ENCODE measurements around the gene DNAH11.
"Not testable (repeated sequence)": the region's sequence is repeated elsewhere in the genome, so short reads cannot be mapped to it uniquely, and the experiment has no call there.

DNAH11 gene

DNA sequence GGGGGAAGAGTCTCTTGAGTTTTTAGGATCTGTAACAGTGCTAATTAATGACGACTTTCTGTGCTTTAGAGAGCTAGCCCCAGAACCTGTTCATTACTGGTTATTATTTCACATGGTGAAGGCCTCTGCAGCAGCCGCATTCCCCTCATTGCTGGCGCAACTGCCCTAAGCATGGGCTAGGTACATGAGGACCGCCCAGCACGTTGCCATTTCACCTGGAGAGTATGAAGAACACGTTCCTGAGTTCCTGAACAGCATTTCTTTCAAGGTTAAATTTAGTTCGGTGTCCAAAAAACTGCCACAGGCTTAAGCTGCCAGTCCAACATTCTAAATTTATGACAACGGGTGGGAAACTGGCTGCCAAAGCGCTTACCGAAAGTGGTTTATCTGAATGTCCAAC is 177.0 kb downstream of the DNAH11 start:
- DNase-seq, result no peak

GRCh38 chr7:21722371-21722770 is 179.5 kb downstream of the DNAH11 start:
- no peak for DNase-seq

GRCh38 chr7:21724562-21724961 is 181.7 kb downstream of the DNAH11 start:
- no peak for DNase-seq

GRCh38 chr7:21730399-21730798 is 187.6 kb downstream of the DNAH11 start:
- no peak for DNase-seq

GRCh38 chr7:21731977-21732376 is 189.1 kb downstream of the DNAH11 start:
- DNase-seq, result no peak

- not testable (repeated sequence) for DNase-seq
Observed at GRCh38 chr7:21732956-21733355, 190.1 kb downstream of the DNAH11 start.

DNA sequence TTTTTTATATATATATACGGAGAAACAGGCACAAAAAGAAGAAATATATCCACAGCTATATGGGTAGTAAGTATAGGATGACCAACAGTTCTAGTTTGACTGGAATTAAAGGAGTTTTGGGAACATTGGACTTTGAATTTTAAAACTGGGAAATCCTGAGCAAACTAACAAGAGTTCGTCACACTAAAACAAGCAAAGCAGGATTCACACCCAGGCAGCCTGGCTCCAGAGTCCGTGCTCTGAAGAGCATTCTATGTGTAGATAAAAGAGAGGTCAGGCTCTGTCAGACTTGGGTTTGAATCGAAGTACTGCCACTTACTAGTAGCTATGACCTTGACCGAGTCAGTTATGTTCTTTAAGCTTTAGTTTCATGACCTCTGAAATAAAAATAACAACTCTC is 191.0 kb downstream of the DNAH11 start:
- DNase-seq, result no peak

DNA sequence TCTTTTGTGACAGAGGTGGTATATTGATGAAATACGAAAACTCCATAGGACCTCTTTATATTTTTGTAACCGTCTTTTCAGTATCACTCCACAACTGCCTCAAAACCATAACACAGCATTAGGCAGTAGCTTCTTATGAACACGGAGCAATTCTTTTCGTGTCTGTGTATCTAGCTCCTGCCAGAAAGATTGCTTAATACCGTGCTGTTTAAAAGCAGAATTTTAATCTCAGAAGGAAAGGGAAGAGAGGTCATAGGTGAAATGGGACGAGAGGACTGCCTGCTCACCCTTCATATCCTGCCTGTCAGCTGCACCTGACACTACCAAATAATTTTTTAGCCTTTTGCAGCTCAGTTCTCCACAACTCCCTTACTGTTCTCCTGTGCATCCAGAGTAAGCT is 200.7 kb downstream of the DNAH11 start:
- DNase-seq, result no peak

DNA sequence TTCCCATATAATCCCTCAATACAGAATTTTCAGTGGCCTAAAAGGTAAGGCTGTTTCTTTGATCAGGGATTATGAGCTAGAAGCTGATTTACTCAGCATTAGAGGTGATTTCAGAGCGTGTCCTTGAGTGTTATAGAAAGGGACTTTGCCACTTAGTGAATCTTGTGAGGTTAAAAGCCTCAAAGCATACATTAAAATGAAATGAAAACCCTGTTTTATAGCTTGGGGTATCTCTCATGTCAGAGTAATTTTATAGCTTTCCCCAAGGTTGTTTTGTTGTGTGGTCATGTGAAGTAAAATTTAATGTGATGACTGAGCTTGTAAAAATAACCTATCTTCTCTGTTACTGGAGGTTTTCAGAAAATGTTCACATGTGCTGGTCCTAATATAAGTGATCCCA is 204.1 kb downstream of the DNAH11 start:
- no peak for DNase-seq

DNA sequence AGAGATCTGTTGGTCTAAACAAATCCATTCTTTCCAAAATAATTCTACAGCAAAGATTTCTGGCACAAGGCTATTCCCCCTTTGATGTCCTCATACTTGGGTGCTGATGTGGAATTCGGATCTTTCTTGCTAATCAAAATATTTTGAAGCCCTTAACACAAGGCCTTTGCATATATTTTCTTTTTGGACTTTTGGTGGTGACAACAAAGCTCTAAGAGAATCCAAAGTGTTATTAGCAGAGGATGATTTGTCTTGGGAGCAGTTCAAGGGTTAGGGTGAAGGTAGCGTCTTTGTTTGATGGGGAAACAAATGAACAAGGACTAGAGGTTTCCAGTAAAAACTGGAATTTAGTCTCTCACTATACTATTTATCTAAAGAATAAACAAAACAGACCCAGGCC is 205.0 kb downstream of the DNAH11 start:
- DNase-seq, result no peak

- DNase-seq, result no peak
Observed at GRCh38 chr7:21749378-21749777, 206.5 kb downstream of the DNAH11 start.

DNA sequence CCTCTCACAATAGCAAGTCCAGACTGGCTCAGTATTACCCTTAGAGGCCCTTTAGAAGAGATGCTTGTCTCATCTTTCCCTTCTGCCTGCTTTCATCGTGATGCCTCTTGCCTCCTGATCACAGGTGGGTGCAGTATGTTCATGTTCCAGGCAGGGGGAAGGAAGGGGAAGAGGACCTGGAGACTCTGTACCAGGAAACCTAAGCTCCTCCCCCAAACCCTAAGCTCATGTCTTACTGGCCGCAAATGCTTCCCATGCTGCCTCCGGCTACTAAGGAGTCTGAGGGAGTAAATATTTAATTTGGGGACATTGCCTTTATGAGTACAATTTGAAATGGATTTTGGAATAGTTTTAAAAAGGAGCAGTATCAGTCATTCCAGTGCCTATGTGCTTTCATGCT is 210.2 kb downstream of the DNAH11 start:
- no peak for DNase-seq

DNA sequence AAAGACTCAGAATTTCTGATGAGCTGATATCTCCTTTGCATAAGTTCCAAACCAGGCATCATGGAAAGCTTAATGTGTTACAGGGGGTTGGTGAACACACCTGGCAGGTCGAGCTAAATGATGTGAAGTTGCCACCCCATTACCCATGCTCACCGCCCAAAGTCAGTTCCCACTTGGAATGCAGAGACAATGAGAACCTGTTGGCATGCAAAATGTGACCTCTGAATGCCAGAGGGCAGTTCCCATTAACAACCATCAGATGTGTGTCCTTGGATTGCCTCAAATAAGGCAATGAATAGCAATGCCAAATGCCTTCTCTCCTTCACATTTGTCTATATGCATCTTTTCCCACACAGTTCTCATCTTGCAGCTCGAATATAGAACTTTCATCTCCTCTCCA is 212.1 kb downstream of the DNAH11 start:
- DNase-seq, result no peak

GRCh38 chr7:21757537-21758282 is 214.9 kb downstream of the DNAH11 start:
- no peak for DNase-seq

DNA sequence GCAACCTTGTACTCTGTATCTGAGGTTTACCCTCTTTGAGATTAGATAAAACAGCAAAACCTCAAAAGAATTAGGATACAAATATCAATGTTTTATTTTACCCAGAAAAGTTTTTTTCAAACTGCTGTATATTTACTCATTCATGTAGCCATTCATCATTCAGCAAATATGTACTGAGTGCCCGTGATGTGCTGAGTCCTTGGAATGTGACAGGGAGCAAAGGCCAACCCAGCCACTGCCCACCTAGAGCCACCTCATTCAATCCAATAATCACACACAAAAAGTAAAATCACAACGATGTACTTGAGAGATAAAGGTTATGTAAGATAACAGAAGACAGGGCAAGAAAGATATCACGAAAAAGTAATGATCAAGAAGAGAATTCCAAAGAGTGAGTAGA is 215.4 kb downstream of the DNAH11 start:
- DNase-seq, result no peak

- DNase-seq, result no peak
Observed at GRCh38 chr7:21762469-21762868, 219.6 kb downstream of the DNAH11 start.

GRCh38 chr7:21763818-21764217 is 221.0 kb downstream of the DNAH11 start:
- DNase-seq, result no peak

DNA sequence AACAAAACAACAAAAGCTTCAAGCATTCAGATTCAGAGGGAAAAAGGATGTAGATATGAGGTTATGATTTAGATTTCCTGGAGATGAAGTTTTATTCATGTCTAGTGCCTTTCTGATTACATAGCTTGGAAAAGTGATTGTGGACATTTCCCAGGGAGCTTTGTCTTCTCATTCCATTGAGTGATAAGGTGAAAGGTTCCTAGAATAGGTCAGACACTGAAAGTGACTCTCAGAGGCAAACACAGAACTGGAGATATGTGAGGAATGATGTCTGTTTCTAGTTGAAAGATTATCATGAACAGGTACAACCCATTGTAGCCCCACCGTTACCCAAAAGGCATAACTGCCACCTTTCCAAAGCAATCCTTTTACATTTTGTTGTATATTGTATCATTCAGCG is 223.4 kb downstream of the DNAH11 start:
- no peak for DNase-seq

- no peak for DNase-seq
Observed at GRCh38 chr7:21767300-21767900, 224.6 kb downstream of the DNAH11 start.

GRCh38 chr7:21768279-21768678 is 225.4 kb downstream of the DNAH11 start:
- DNase-seq, result no peak

- no peak for DNase-seq
Observed at GRCh38 chr7:21771266-21771665, 228.4 kb downstream of the DNAH11 start.

DNA sequence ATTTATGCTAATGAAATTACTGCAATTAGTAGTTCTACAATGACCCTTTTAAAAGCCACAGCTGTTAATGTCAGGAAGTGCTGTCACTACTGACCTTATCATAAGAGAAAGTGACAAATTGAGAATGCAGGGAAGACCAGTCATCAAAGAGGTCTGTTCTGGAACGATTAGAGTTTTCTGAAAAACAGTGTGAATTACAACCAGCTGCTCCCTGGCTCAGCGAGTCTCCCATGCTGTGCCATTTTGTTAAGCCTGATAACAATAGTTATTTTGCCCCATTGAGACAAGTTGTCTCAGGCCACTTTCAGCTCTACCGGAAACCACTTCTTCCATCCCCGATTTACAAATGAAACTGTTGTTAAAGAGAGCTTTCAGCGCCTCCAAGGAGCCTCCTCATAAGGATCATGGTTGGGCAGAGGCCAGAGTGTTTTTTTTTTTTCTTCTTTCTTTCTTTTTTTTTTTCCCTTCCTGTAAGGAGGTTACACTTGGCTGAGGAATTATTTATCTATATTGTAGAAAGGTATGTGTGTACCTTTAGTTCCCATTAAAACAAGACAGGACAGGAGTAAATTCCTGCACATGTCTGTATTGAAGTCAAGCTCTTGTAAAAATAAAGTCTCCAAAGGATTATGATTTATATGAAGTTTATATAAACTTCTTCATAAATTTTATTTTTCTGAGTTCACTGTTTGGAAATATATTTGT is 229.2 kb downstream of the DNAH11 start:
- DNase-seq, result no peak

- no peak for DNase-seq
Observed at GRCh38 chr7:21773326-21773725, 230.5 kb downstream of the DNAH11 start.

DNA sequence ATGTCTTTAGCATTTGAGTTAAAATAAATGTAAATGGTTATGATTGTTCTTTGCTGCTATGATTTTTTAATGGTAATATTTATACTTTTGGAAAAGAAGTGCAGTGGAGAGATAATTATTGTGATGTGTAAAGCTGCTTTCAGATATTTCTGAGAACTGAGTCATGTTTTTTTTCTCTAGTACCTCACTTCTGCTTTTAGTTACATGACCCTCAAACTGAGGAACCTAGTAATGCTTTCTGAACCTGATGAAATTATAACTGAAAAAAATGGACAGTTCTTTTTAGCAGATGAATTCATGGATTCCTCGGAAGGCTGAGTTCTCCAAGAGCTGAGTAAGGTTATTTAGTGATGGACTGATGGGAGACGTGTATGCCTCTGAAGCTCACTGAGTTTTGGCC is 235.1 kb downstream of the DNAH11 start:
- no peak for DNase-seq
